ENCODE results near the gene RTTN. TPM values are rescaled to one million over a fixed set of nuclear protein-coding genes. Genes with fewer than 3 reads are reported as not detected.

RTTN gene
- total and polyA plus RNA-seq, 9 of the 15 experiments (the other 6 are each of a cell fraction or from before 2014, with no cell fraction given): 3.1 to 18.3 (median 10.6) TPM

- Histone ChIP-seq H3K9me1 (ENCODE audit: control insufficient read depth, insufficient read depth, low read length) (no peaks in the 10 kb centered on the region), H3K4me1 (replicated peaks in 1 of 2; ENCODE audit: control insufficient read depth in 2 of 2, insufficient read depth in 2 of 2, low read length in 2 of 2) (no peaks in the 10 kb centered on the region), H3K4me2 (ENCODE audit: insufficient read depth, low read length) (no peak overlapping the region), H3K9ac (ENCODE audit: insufficient read depth in 1 of 2, low read depth in 2 of 2, low read length in 2 of 2) (no peak overlapping the region), H3K4me3 (no peak overlapping the region), H3K27me3 (ENCODE audit: control insufficient read depth in 2 of 2, insufficient read depth in 2 of 2, low read length in 2 of 2) (no peaks in the 10 kb centered on the region), H2AFZ (ENCODE audit: low read depth, low read length) (no peak overlapping the region), H3K36me3 (ENCODE audit: control insufficient read depth, insufficient read depth, low read length) (peaks cover 46% of the 10 kb centered on the region), H3K79me2 (ENCODE audit: control insufficient read depth, insufficient read depth, low read length) (no peaks in the 10 kb centered on the region), H3K27ac (ENCODE audit: extremely low read depth, low read depth, low read length) (no peak overlapping the region), H4K20me1 (replicated peaks; ENCODE audit: control insufficient read depth, insufficient read depth, low read length) (no peaks in the 10 kb centered on the region), H3K9me3 (replicated peaks; ENCODE audit: control insufficient read depth, insufficient read depth, low read depth, low read length) (no peaks in the 10 kb centered on the region)
- intact Hi-C loops (cut with micrococcal nuclease) (no loop called here), in situ Hi-C loops (cut with MboI) (no loop called here)
- no peak for DNase-seq (ENCODE audit: extremely low read depth in 1 of 4, low spot score in 3 of 4)
- no TSS peak for BruUV-seq (replicated peaks)
- TF ChIP-seq ZBTB12 (CRISPR knock-in tag; IDR thresholded peaks at IDR 0.05) (no peak), ZNF699 (CRISPR knock-in tag; IDR thresholded peaks at IDR 0.05; ENCODE audit: insufficient replicate concordance) (no peak), SRSF1 (IDR thresholded peaks at IDR 0.05; ENCODE audit: low read depth, low read length) (no peak), EWSR1 (IDR thresholded peaks at IDR 0.05; ENCODE audit: borderline replicate concordance, low read depth, partially characterized antibody) (no peak), HMGXB4 (CRISPR knock-in tag; IDR thresholded peaks at IDR 0.05) (no peak), SIX5 (IDR thresholded peaks at IDR 0.05; ENCODE audit: borderline replicate concordance in 1 of 2, insufficient read depth in 1 of 2, low read depth in 1 of 2, low read length in 2 of 2) (no peak)
- POLR2A ChIA-PET: no interaction called here
- CTCF ChIA-PET (ENCODE audit: low intra/inter-chr PET ratio): no interaction called here
- FAIRE-seq: no peak
- ATAC-seq: no peak
Observed at GRCh38 chr18:70188113-70188512, 17.4 kb downstream of the RTTN start.
